Gastroesophageal sphincter (tissue), 3 donors: ENCODE results near the gene ISCU.

ENCODE experiments used
- POLR2A ChIP-seq, 2 donors: fragments of 450-650 bp; IDR thresholded peaks; one replicate each; pipeline ENCODE4 v1.6.1; 2017; ENCODE audit warnings: antibody characterized with exemption in 2 of 2, mild to moderate bottlenecking in 2 of 2, moderate library complexity in 1 of 2
- TF ChIP-seq, protein P1 (sequence below), 4 experiments: fragments of 200-600 bp in 2 of 4; fragments of 450-650 bp in 2 of 4; sonication (generic) in 1 of 4; IDR thresholded peaks; one replicate each; pipeline ENCODE4 v1.5.1; 2017 to 2019; ENCODE audit warnings: antibody characterized with exemption in 4 of 4, mild to moderate bottlenecking in 2 of 4, moderate library complexity in 2 of 4

DNA sequence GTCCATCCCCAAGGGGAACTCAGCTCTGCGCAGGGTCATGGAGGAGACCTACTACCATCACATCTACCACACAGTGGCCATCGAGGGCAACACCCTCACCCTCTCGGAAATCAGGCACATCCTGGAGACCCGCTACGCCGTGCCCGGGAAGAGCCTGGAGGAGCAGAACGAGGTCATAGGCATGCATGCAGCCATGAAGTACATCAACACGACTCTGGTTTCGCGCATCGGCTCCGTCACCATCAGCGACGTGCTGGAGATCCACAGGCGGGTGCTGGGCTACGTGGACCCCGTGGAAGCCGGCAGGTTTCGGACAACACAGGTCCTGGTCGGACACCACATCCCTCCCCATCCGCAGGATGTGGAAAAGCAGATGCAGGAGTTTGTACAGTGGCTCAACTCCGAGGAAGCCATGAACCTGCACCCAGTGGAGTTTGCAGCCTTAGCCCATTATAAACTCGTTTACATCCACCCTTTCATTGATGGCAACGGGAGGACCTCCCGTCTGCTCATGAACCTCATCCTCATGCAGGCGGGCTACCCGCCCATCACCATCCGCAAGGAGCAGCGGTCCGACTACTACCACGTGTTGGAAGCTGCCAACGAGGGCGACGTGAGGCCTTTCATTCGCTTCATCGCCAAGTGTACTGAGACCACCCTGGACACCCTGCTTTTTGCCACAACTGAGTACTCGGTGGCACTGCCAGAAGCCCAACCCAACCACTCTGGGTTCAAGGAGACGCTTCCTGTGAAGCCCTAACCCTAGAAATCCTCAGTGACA is 43.5 kb upstream of the ISCU start:
- TF ChIP-seq, protein P1, sequence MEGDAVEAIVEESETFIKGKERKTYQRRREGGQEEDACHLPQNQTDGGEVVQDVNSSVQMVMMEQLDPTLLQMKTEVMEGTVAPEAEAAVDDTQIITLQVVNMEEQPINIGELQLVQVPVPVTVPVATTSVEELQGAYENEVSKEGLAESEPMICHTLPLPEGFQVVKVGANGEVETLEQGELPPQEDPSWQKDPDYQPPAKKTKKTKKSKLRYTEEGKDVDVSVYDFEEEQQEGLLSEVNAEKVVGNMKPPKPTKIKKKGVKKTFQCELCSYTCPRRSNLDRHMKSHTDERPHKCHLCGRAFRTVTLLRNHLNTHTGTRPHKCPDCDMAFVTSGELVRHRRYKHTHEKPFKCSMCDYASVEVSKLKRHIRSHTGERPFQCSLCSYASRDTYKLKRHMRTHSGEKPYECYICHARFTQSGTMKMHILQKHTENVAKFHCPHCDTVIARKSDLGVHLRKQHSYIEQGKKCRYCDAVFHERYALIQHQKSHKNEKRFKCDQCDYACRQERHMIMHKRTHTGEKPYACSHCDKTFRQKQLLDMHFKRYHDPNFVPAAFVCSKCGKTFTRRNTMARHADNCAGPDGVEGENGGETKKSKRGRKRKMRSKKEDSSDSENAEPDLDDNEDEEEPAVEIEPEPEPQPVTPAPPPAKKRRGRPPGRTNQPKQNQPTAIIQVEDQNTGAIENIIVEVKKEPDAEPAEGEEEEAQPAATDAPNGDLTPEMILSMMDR (IDR thresholded peaks at IDR 0.05), result no peak
- TF ChIP-seq POLR2A (IDR thresholded peaks at IDR 0.05), result no peak
